CD4-positive, alpha-beta T cell treated with Interleukin-2 at 100 ng/mL for 4 hours (primary cell): ENCODE data around the gene TOE1.

Source experiments
- DNase-seq: peaks from one replicate; pipeline ENCODE4 v3.0.0-alpha.2; 2020; ENCODE audit warnings: low spot score

The TOE1 gene

GRCh38 chr1:45326627-45327623 is 13.0 kb upstream of the TOE1 start, which contains the start of gene HPDL:
Gene HPDL, plus strand, starts transcription at chr1:45326895. Its CDS starts 254 bp downstream, at chr1:45327149.
- DNase-seq, result peak; percentile 44

GRCh38 chr1:45327644-45328515 is 12.1 kb upstream of the TOE1 start:
- no peak for DNase-seq

- DNase-seq, result no peak
Measured at GRCh38 chr1:45328680-45329079, 11.3 kb upstream of the TOE1 start.

- no peak for DNase-seq
Measured at GRCh38 chr1:45329445-45329844, 10.5 kb upstream of the TOE1 start.

- DNase-seq, result no peak
Measured at GRCh38 chr1:45331436-45332345, 8.3 kb upstream of the TOE1 start.

GRCh38 chr1:45332346-45332720 is 7.6 kb upstream of the TOE1 start:
- no peak for DNase-seq

- no peak for DNase-seq
Measured at GRCh38 chr1:45334308-45335245, 5.4 kb upstream of the TOE1 start.

GRCh38 chr1:45335855-45336324 is 4.1 kb upstream of the TOE1 start:
- no peak for DNase-seq

GRCh38 chr1:45337630-45338325 is 2.2 kb upstream of the TOE1 start:
- DNase-seq, result no peak

- no peak for DNase-seq
Measured at GRCh38 chr1:45340816-45341466, 971 bp downstream of the TOE1 start.

- DNase-seq, result no peak
Measured at GRCh38 chr1:45344499-45344898, 4.5 kb downstream of the TOE1 start.

- no peak for DNase-seq
Measured at GRCh38 chr1:45345014-45345413, 5.0 kb downstream of the TOE1 start.

GRCh38 chr1:45346473-45346872 is 6.5 kb downstream of the TOE1 start:
- DNase-seq, result no peak

- no peak for DNase-seq
Measured at GRCh38 chr1:45348020-45348419, 8.1 kb downstream of the TOE1 start.

GRCh38 chr1:45348609-45348965 is 8.6 kb downstream of the TOE1 start:
- DNase-seq, result no peak

GRCh38 chr1:45348966-45349677 is 9.2 kb downstream of the TOE1 start:
- DNase-seq, result no peak

- DNase-seq, result no peak
Measured at GRCh38 chr1:45351508-45351907, 11.5 kb downstream of the TOE1 start.

GRCh38 chr1:45353685-45354084 is 13.7 kb downstream of the TOE1 start:
- no peak for DNase-seq

- DNase-seq, result no peak
Measured at GRCh38 chr1:45354838-45355237, 14.9 kb downstream of the TOE1 start.
